Lower leg skin (tissue), 4 donors: ENCODE measurements around the gene ROGDI. TPM values are rescaled to one million over a fixed set of nuclear protein-coding genes. Genes with fewer than 3 reads are reported as not detected.

Experiments
- DNase-seq, 2 donors: peaks; one replicate each; pipeline ENCODE4 v3.0.0-alpha.2; 2019; ENCODE audit warnings: low spot score in 2 of 2
- H3K4me3 ChIP-seq: fragments of 200-600 bp; sonication (generic); 2 replicates; pipeline ENCODE4 v1.5.1; 2017; ENCODE audit warnings: mild to moderate bottlenecking, low read depth; ENCODE audit not compliant: poor library complexity, severe bottlenecking
- POLR2A ChIP-seq, 2 donors: fragments of 450-650 bp; IDR thresholded peaks; one replicate each; pipeline ENCODE4 v1.6.1; 2016 to 2017; ENCODE audit warnings: antibody characterized with exemption in 2 of 2, mild to moderate bottlenecking in 1 of 2, moderate library complexity in 1 of 2
- WGBS, 2 donors: methylation state at CpG; one replicate each; pipeline ENCODE4 v1.1.5; 2018; 5-methylcytosine and 5-hydroxymethylcytosine counted together
- intact Hi-C: fragments of 100-400 bp; cut with DNase I; formaldehyde crosslinking; loops from one replicate; pipeline ENCODE4 v1.15.0; 2023; ENCODE audit warnings: low total_unique reads
- total RNA-seq, 4 donors: library from RNA; depleted of rRNA; stranded (reverse); fragments of >200 nt; gene quantifications; one replicate each; pipeline ENCODE4 v1.1.0, GENCODE V29; 2016
- TF ChIP-seq, protein P1 (sequence below), 3 donors: fragments of 450-650 bp; IDR thresholded peaks; one replicate each; pipeline ENCODE4 v1.5.1; 2016; ENCODE audit warnings: antibody characterized with exemption in 3 of 3, mild to moderate bottlenecking in 3 of 3, moderate library complexity in 2 of 3

Gene ROGDI
- total RNA-seq, 4 donors from 2014 or later = 7.3 to 15.8 (median 10.2) TPM

GRCh38 chr16:4750896-4751295, 51.5 kb downstream of the ROGDI start:
- WGBS, 2 donors = 78 to 83% methylated on average over 8 of the region's 8 CpGs

GRCh38 chr16:4749700-4750257, 52.7 kb downstream of the ROGDI start:
- intact Hi-C loops = no loop called here
- 89% methylated on average over 4 to 10 of the region's 10 CpGs for WGBS, 2 donors
- H3K4me3 ChIP-seq = no peak overlapping the region

More at GRCh38 chr16:4750896-4751295, 51.5 kb downstream of the ROGDI start:
- intact Hi-C loops = no loop called here
- DNase-seq = no peak
- TF ChIP-seq, protein P1, sequence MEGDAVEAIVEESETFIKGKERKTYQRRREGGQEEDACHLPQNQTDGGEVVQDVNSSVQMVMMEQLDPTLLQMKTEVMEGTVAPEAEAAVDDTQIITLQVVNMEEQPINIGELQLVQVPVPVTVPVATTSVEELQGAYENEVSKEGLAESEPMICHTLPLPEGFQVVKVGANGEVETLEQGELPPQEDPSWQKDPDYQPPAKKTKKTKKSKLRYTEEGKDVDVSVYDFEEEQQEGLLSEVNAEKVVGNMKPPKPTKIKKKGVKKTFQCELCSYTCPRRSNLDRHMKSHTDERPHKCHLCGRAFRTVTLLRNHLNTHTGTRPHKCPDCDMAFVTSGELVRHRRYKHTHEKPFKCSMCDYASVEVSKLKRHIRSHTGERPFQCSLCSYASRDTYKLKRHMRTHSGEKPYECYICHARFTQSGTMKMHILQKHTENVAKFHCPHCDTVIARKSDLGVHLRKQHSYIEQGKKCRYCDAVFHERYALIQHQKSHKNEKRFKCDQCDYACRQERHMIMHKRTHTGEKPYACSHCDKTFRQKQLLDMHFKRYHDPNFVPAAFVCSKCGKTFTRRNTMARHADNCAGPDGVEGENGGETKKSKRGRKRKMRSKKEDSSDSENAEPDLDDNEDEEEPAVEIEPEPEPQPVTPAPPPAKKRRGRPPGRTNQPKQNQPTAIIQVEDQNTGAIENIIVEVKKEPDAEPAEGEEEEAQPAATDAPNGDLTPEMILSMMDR (IDR thresholded peaks at IDR 0.05) = no peak
- no peak for TF ChIP-seq POLR2A (IDR thresholded peaks at IDR 0.05)
- H3K4me3 ChIP-seq = no peak overlapping the region

DNA sequence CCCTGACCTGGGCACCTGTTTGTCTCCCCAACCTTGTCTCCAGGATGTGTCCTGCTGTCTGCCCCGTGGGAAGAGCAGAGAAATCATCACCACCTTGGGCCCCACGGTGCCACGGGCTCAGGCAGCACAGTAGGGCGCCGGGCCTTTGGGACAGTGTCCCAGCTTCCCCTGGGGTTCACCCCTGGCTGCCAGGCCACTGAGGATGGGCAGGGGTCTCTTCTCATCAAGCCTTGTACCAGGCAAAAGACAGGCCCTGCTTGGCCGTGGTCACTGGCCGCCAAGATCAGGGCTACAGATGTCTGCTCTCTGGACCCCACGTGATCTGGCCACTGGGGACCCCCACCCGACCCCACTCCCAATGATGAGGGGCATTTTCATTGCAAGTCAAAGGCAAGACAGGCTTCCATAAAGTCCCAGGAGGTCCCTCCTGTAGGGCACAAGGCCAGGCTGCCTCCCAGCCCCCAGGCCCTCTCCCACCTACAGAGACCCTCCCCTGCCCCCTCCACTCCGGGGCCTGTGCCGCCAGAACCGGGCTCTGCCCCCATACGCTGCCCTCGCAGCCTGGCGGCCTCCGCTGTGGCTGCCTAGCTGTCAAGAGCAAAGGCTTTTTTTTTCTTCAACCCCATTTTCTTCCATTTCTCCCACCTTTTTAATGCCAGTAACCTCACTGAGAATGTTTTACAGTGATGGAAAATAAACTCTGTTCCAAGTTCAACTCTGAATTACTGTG, 53.6 kb downstream of the ROGDI start:
- 86 to 89% methylated on average over 12 to 16 of the region's 16 CpGs for WGBS, 2 donors
- no peak overlapping the region for H3K4me3 ChIP-seq
- TF ChIP-seq, protein P1 (IDR thresholded peaks at IDR 0.05) = no peak
- TF ChIP-seq POLR2A (IDR thresholded peaks at IDR 0.05) = no peak
- intact Hi-C loops = no loop called here
- DNase-seq = no peak

More at GRCh38 chr16:4749700-4750257, 52.7 kb downstream of the ROGDI start:
- no peak for TF ChIP-seq POLR2A (IDR thresholded peaks at IDR 0.05)
- TF ChIP-seq, protein P1 (IDR thresholded peaks at IDR 0.05) = no peak
- no peak for DNase-seq

DNA sequence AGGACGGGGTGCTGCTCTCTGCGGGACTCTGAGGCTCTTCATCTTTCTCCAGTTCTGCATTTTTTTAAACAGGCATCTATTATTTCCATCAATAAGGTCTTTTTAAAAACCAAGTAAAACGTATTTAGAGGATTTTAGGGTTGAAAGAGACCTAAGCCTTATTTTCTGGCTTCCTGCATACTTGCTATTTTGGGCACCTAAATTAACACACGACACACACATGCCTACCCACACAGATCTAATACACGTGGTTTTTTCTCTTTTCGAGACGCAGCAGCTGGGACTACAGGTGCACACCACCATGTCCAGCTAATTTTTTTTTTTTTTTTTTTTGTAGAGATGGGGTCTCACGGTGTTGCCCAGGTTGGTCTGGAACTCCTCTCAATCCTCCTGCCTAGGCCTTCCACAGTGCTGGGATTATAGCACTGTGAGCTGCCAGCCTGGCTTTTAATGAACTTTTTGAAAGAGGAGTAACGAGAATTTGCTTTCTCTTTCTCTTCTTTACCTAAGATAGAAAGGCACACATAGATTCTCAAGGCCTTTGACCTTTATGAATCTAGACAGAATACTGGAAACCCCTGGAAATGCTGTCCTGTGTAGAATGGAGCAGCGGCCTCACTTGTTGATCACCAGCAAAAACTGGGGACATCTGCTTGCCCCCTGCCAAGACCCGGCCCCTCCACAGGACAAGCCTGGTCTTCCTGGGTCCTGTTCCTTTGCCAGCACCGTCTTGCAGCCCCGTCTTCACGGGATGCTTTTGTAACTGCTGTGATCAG, 54.3 kb downstream of the ROGDI start:
- no peak overlapping the region for H3K4me3 ChIP-seq
- no peak for DNase-seq
- 69 to 71% methylated on average over 14 of the region's 14 CpGs for WGBS, 2 donors
- no peak for TF ChIP-seq POLR2A (IDR thresholded peaks at IDR 0.05)
- TF ChIP-seq, protein P1 (IDR thresholded peaks at IDR 0.05) = no peak
- intact Hi-C loops = no loop called here

DNA sequence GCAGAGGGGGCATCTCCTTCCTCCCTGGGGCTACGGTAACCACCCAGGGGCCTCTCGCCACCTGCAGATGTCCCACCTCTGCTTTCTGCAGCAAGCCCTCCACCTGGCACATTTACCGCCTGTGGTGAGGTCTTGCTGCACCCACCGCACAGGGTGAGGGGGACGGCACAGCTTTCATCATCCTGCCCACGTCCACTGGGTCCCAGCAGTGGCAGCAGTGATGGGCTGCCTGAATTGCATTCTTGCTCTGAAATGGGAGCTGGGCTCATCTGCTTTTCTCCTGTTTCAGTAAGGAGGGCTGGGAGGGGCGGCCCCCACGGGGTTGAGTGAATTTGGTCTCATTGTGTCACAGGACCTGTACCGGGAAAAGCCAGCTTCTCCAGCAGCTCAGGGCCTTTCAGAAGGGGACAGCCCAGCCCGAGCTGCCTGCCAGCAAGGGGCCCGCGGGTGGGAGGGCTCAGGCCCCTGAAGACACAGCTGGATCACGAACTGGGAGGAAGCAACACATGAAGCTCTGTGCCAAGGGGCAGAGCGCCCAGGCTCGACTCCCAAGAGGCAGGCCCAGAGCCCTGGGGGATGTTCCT, 55.4 kb downstream of the ROGDI start:
- intact Hi-C loops = no loop called here
- no peak for DNase-seq
- TF ChIP-seq, protein P1 (IDR thresholded peaks at IDR 0.05) = no peak
- TF ChIP-seq POLR2A (IDR thresholded peaks at IDR 0.05) = no peak
- WGBS, 2 donors = 29 to 43% methylated on average over 13 of the region's 15 CpGs
- H3K4me3 ChIP-seq = no peak overlapping the region

Other genes with a start within 250 kb of the ROGDI start
- under 1 TPM; 0.08 to 0.49 (median 0.29) TPM for gene C16orf96, start 246.3 kb downstream of the ROGDI start, total RNA-seq
- gene UBALD1, start 187.7 kb downstream of the ROGDI start, total RNA-seq = 10 to 100 TPM in 3 of 4 donors, 1 to 10 TPM in 1; 9.8 to 14.9 (median 14.3) TPM
- 10 to 100 TPM; 35.3 to 53.4 (median 40.1) TPM for gene MGRN1, start 177.8 kb downstream of the ROGDI start, total RNA-seq
- gene NUDT16L1, start 109.1 kb downstream of the ROGDI start, total RNA-seq = 10 to 100 TPM; 18.5 to 27.8 (median 23.6) TPM
- 10 to 100 TPM; 10.4 to 28.8 (median 17.4) TPM for gene ANKS3, start 68.4 kb downstream of the ROGDI start, total RNA-seq
- 1 to 10 TPM in 1 of 4 donors, under 1 TPM in 1, not detected in 2; 0.16 to 1.4 TPM for gene DNAAF8, start 68.1 kb downstream of the ROGDI start, total RNA-seq
- 10 to 100 TPM; 12.6 to 23.3 (median 20.5) TPM for gene ZNF500, start 35.5 kb downstream of the ROGDI start, total RNA-seq
- not detected for gene SEPTIN12, start 14.3 kb downstream of the ROGDI start, total RNA-seq
- 10 to 100 TPM in 1 of 4 donors, 1 to 10 TPM in 2, not detected in 1; 6.6 to 10.6 (median 7.6) TPM for gene SMIM22, start 7.3 kb downstream of the ROGDI start, total RNA-seq
- 10 to 100 TPM; 36.8 to 52.6 (median 51.3) TPM for gene GLYR1, start 44.7 kb upstream of the ROGDI start, total RNA-seq
- 10 to 100 TPM; 20.7 to 38.3 (median 27.9) TPM for gene UBN1, start 44.8 kb upstream of the ROGDI start, total RNA-seq
- 100 to 1,000 TPM; 445 to 545 (median 495) TPM for gene PPL, start 134.5 kb upstream of the ROGDI start, total RNA-seq
- gene SEC14L5, start 155.7 kb upstream of the ROGDI start, total RNA-seq = 1 to 10 TPM in 2 of 4 donors, under 1 TPM in 2; 0.91 to 2.6 (median 1.3) TPM
- gene NAGPA, start 231.3 kb upstream of the ROGDI start, total RNA-seq = 10 to 100 TPM; 27.6 to 85.1 (median 45.1) TPM